ENCODE measurements around the gene ME3.
"Not testable (repeated sequence)": the region's sequence is repeated elsewhere in the genome, so short reads cannot be mapped to it uniquely, and the experiment has no call there.

The ME3 gene

GRCh38 chr11:86623736-86624135 lies 48.7 kb downstream of the ME3 start:
- no peak for DNase-seq (ENCODE audit: low read depth in 1 of 2, low spot score in 1 of 2)
- Histone ChIP-seq H3K27ac (replicated peaks) (no peak overlapping the region), H3K4me3 (replicated peaks; ENCODE audit: insufficient read depth, low read length) (no peak overlapping the region), H3K27me3 (ENCODE audit: insufficient read depth, poor library complexity, severe bottlenecking) (no peaks in the 10 kb centered on the region)
- TF ChIP-seq CTCF (IDR thresholded peaks at IDR 0.05; ENCODE audit: insufficient read depth, low read length), result no peak
- no peak for TF ChIP-seq REST (IDR thresholded peaks at IDR 0.05; ENCODE audit: insufficient replicate concordance, low read depth)
- TF ChIP-seq SPI1 (IDR thresholded peaks at IDR 0.05; ENCODE audit: borderline replicate concordance, low read depth), result no peak
- no peak for TF ChIP-seq GABPA (IDR thresholded peaks at IDR 0.05; ENCODE audit: low read depth)
- no peak for TF ChIP-seq POLR2AphosphoS5 (IDR thresholded peaks at IDR 0.05; ENCODE audit: low read depth)

- no peak for DNase-seq (ENCODE audit: low read depth in 1 of 2, low spot score in 1 of 2)
- no peak overlapping the region for H3K4me3 ChIP-seq (replicated peaks; ENCODE audit: insufficient read depth, low read length)
- TF ChIP-seq GABPA (IDR thresholded peaks at IDR 0.05; ENCODE audit: low read depth), result no peak
- H3K27ac ChIP-seq (replicated peaks), result no peak overlapping the region
- H3K27me3 ChIP-seq (ENCODE audit: insufficient read depth, poor library complexity, severe bottlenecking), result no peaks in the 10 kb centered on the region
Measured at GRCh38 chr11:86623041-86623621, 49.3 kb downstream of the ME3 start.

GRCh38 chr11:86621854-86622253 lies 50.6 kb downstream of the ME3 start:
- TF ChIP-seq SPI1 (IDR thresholded peaks at IDR 0.05; ENCODE audit: borderline replicate concordance, low read depth) (no peak), REST (IDR thresholded peaks at IDR 0.05; ENCODE audit: insufficient replicate concordance, low read depth) (no peak), GABPA (IDR thresholded peaks at IDR 0.05; ENCODE audit: low read depth) (no peak), CTCF (IDR thresholded peaks at IDR 0.05; ENCODE audit: insufficient read depth, low read length) (no peak), POLR2AphosphoS5 (IDR thresholded peaks at IDR 0.05; ENCODE audit: low read depth) (no peak)
- Histone ChIP-seq H3K27ac (replicated peaks) (no peak overlapping the region), H3K4me3 (replicated peaks; ENCODE audit: insufficient read depth, low read length) (no peak overlapping the region), H3K27me3 (ENCODE audit: insufficient read depth, poor library complexity, severe bottlenecking) (no peaks in the 10 kb centered on the region)
- DNase-seq (ENCODE audit: low read depth in 1 of 2, low spot score in 1 of 2), result no peak

- DNase-seq (ENCODE audit: low read depth in 1 of 2, low spot score in 1 of 2), result no peak
- Histone ChIP-seq H3K27me3 (ENCODE audit: insufficient read depth, poor library complexity, severe bottlenecking) (no peaks in the 10 kb centered on the region), H3K4me3 (replicated peaks; ENCODE audit: insufficient read depth, low read length) (no peak overlapping the region), H3K27ac (replicated peaks) (no peak overlapping the region)
- TF ChIP-seq SPI1 (IDR thresholded peaks at IDR 0.05; ENCODE audit: borderline replicate concordance, low read depth) (no peak), CTCF (IDR thresholded peaks at IDR 0.05; ENCODE audit: insufficient read depth, low read length) (no peak), GABPA (IDR thresholded peaks at IDR 0.05; ENCODE audit: low read depth) (no peak), POLR2AphosphoS5 (IDR thresholded peaks at IDR 0.05; ENCODE audit: low read depth) (no peak), REST (IDR thresholded peaks at IDR 0.05; ENCODE audit: insufficient replicate concordance, low read depth) (no peak)
Measured at GRCh38 chr11:86620891-86621521, 51.4 kb downstream of the ME3 start.

GRCh38 chr11:86619428-86619827 lies 53.0 kb downstream of the ME3 start:
- DNase-seq (ENCODE audit: low read depth in 1 of 2, low spot score in 1 of 2); H3K27ac ChIP-seq (replicated peaks); H3K27me3 ChIP-seq (ENCODE audit: insufficient read depth, poor library complexity, severe bottlenecking); H3K4me3 ChIP-seq (replicated peaks; ENCODE audit: insufficient read depth, low read length): not testable (repeated sequence)

Data from HL-60 (cell line).